ENCODE results near the gene FBXL7.

FBXL7 gene

DNA sequence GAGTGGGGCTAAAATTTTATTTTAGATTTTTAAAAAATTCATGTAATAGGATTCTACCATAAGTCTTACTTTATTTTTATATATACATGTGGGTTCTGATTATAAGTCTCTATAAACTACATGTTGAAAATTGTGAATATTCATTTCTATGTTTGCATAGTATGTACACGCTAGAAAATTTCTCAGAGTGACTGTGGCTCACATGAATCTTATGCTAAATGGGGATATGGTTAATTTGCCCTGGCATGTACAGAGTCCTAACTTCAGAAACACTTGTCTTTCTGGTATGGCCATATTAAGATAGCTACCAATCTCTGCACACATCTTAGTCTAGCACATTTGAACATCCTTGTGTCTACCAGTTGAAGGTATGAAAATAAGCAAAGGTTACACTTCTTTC is 154.8 kb downstream of the FBXL7 start:
- no peak for DNase-seq (ENCODE audit: low spot score)
- no peak for FAIRE-seq

DNA sequence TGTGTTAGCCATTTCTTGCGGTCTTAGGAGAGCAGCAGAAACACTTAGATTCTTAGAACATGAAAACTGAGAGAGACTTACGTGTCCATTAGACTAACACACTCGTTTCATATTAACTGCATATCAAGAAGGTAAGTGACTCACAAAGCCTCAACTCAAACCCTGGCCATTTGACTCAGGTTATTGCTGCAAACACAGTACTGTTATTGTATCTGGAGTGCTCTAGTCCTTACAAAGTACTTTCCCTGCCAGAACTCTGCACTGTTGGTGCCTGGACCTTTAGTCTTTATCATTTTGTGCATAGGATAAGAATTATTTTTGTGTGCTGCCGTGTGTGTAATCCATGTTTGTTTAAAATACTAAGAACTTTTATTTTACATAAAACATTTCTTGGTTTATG is 155.7 kb downstream of the FBXL7 start:
- no peak for DNase-seq (ENCODE audit: low spot score)

DNA sequence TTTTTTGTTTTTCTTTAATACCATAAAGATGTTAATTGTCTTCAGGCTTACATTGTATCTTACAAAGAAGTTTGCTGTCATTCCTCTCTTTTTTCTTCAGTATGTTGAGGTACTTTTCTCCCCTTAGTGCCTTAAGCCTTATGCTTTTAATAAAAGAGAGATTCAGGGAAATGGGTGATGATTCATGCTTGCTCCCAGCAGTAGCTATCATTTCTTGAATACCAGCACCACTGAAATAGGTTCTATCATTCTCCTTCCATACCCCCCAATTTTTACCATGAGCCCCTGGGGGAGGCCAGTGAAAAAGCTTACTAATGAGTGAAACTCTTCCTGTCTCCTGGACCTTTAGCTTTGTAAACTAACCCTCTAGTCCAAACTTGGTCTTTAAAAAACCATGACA is 165.0 kb downstream of the FBXL7 start:
- FAIRE-seq: no peak

More for the DNA sequence above, 155.7 kb downstream of the FBXL7 start:
- no peak for FAIRE-seq

DNA sequence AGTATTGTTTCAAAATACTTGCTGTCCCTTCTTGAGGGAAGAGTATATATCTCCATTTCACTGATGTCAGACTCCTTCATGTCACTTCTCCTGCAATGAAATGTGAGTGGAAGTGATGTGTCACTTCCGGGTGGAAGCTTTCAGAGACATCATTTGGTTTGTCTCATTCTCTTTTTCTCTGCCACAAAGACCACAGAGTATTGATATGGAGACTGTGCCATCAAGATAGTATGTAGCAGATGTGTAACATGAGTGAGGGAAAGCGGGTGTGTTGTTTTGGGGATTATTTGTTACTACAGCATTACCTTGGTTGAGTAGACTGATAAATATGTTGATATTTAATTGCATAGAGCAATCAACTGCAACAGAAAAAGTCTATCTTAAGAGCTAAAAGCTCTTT is 169.8 kb downstream of the FBXL7 start:
- FAIRE-seq: no peak

More for the DNA sequence above, 165.0 kb downstream of the FBXL7 start:
- DNase-seq (ENCODE audit: low spot score): no peak

DNA sequence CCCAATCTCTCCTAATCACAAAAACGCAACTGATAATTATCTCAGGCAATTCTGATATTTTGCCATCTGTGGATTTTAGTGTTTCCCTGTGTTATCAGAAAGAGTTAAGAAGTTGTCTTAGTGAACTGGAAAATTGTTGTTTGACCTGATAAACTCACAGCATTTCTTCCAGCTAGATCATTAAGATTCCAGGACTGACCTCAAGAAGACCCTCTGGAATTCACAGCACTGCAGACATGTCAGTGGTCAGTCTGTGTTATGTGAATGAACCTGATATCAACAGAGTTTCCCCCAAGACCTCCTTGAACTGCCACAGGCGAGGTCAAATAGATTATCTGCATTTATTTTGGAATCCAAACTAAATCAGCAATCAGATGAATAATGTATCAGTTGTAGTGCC is 174.7 kb downstream of the FBXL7 start:
- FAIRE-seq (no peak), DNase-seq (ENCODE audit: low spot score) (no peak)

More for the DNA sequence above, 169.8 kb downstream of the FBXL7 start:
- DNase-seq (ENCODE audit: low spot score): no peak

DNA sequence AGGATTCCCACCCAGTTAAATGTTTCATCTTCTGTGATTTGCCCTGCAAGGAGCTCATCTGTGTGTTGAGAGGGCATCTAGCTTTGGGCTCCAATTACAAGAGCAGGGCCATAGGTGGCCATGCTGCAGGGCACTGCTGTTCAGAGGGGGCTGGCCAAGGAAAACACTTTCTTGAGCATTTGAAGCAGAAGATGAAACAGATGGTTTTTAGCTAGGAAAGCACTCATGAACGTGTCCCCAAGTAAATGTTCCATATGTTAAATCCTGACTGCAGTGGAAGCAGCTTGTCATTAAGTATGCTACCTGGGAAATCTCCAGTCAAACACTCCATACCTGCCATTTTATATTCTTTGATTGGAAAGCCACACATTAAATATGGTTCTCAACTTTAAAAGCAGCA is 176.6 kb downstream of the FBXL7 start:
- FAIRE-seq (no peak), DNase-seq (ENCODE audit: low spot score) (no peak)

DNA sequence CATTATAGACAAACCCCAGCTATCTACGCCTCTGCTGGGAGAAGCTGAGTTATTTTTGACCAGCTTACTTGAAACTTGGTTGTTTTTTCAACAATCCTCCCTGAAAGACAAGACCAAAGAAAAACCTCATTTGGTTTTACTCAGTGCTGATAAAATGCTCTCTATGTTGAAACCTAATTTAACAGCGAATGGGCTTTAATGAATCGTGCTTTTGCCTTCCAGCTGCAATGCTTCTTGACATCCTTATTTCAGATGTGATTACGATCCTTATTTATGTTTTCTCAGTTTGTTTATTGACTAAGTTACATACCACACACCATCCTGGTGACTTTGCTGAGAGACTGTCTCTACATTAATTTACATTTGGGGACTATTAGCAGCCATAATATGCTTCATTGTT is 179.2 kb downstream of the FBXL7 start:
- no peak for FAIRE-seq

DNA sequence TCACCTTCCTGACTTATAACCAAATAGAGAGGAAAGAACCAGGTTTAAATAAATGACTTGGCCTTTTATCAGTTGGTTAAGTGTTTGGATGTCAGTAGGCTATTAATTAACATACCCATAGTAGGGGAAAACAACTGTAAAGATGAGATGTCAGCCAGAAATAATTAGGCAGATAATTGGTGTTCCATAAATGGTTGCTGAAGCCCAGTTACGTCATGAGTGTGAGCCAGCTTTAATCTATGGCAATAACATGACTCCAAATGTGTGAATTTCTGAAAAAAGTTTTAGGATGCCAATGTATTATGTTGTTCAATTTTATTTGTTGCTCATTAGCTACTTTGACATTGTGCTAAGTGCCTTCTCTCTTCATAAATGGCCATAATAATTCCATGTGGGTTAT is 180.5 kb downstream of the FBXL7 start:
- FAIRE-seq: no peak

More for the DNA sequence above, 179.2 kb downstream of the FBXL7 start:
- no peak for DNase-seq (ENCODE audit: low spot score)

DNA sequence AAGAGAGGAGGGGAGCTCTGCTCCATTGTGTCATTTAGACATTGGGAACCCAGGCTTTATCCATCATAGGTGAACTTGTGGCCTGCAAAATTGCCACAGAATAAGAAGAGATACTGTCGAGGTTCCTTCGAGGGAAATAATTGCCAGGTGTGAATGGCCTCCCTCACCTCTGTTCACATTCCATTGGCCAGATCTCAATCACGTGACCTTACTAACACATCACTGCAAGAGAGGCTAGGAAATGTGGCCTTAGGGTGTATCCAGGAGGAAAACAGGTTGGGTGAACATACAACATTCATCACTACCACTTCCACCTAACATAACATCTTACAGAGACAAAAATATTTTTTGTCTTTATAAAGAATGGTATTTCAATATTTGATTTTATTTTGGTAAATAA is 182.1 kb downstream of the FBXL7 start:
- DNase-seq (ENCODE audit: low spot score): no peak

More for the DNA sequence above, 180.5 kb downstream of the FBXL7 start:
- DNase-seq (ENCODE audit: low spot score): no peak

DNA sequence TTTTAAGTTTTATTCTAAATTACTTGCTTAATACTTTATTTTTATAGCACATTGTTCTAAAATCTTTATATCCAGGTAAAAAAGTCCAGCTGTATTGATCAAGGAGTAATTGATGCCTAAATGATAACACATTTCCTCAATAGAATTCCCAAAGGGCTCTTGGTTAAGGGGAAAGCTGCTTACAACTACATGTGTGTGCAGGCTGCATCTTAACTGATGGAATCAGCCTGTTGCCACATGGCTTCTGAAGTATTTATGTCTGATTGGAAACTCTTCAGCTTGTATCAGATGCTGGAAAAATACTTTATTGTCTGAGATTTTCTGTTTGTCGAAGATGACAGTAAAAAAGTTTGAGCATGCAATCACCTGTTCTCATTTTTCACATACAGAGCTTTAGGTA is 182.6 kb downstream of the FBXL7 start:
- DNase-seq (ENCODE audit: low spot score): no peak

More for the DNA sequence above, 182.1 kb downstream of the FBXL7 start:
- no peak for FAIRE-seq

DNA sequence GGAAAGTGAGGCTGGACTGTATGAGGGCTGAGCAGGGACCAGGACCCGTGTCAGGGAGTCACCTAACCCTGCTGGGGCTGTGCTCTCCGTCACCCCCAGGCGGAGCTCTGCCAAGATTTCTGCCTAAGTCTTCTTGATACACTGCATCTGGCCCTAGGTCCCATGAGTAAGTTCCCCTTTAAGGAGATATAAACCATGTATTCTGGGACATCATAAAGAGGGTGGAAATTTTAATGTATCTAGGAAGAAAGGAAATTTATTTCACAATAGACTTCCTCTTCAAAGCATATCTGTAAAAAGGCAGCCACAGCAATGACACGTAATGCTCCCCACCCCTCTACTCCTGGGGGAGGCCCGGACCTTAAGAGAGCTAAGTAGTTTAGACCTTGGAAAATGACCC is 183.4 kb downstream of the FBXL7 start:
- DNase-seq (ENCODE audit: low spot score): no peak
- FAIRE-seq: no peak

More for the DNA sequence above, 182.6 kb downstream of the FBXL7 start:
- FAIRE-seq: no peak

DNA sequence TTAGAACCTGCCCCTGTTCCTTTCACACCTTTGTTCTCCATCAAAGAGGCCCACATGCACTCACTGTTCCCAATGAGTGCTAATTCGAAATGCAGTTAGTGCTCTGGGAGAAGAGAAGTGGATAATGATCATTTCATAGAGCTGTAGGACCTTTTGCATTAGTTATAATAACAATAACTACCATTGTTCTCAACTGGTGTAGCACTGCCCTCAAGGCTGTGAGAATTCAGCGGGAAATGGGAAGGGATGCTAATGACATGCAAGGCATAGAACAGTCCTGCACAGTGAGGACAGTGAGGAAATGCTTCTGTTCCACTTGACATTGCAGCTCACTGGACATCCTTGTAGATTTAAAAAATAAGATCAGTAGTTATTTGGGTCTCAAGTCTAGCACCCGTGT is 187.4 kb downstream of the FBXL7 start:
- peak; percentile 23 for FAIRE-seq
- DNase-seq (ENCODE audit: low spot score): no peak

DNA sequence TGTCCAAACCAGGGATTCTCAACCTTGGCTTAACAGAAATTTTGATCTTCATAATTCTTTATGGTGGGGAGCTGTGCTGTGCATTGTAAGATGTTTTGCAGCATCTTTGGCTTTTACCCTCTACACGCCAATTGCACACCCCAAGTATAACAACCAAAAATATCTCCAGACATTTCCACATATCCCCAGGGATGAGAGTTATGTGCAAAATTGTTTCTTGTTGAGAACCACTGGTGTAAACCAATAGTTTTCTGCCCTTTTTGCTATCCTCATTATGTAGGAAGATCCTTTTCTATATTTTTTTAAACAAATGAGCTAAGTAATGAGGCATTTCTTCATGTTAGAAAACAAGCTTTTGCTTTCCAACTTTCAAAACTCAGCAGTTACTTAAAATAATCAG is 189.9 kb downstream of the FBXL7 start:
- DNase-seq (ENCODE audit: low spot score) (no peak), FAIRE-seq (no peak)

DNA sequence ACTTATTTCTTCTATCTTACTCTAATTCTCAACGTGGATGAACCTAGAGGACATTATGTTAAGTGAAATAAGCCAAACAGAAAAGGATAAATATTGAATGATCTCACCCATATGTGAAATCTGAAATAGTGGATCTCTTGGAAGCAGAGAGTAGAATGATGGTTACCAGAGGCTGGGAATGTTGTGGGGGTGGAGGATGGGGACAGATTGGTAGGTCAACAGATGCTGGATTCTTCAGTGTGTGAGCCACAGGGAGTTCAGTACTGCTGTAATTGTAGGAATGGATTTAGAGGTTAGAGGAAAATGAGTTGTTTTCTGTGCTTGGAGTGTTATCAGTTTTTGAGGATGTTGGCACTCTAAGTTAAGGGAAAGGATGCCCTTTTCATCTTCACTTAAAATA is 190.6 kb downstream of the FBXL7 start:
- DNase-seq (ENCODE audit: low spot score) (no peak), FAIRE-seq (no peak)

DNA sequence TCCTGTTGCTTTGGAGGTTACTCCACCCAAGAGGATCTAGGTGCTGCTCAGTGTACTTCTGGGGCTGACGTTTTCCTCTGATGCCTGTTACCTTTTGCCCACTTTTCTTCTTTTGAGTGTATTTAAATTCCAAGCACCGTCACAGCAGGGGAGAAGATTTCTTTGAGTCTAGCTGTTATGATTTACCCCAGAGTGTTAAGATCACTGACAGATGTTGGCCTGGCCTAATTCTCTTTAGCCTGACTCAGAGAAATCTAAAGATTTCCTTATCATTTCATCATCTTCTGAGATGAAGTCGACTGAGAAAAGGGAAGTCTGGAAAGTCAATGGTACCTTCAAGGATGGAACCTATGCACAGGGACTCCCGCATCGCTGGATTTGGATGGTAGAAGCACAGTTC is 191.5 kb downstream of the FBXL7 start:
- FAIRE-seq (no peak), DNase-seq (ENCODE audit: low spot score) (no peak)

DNA sequence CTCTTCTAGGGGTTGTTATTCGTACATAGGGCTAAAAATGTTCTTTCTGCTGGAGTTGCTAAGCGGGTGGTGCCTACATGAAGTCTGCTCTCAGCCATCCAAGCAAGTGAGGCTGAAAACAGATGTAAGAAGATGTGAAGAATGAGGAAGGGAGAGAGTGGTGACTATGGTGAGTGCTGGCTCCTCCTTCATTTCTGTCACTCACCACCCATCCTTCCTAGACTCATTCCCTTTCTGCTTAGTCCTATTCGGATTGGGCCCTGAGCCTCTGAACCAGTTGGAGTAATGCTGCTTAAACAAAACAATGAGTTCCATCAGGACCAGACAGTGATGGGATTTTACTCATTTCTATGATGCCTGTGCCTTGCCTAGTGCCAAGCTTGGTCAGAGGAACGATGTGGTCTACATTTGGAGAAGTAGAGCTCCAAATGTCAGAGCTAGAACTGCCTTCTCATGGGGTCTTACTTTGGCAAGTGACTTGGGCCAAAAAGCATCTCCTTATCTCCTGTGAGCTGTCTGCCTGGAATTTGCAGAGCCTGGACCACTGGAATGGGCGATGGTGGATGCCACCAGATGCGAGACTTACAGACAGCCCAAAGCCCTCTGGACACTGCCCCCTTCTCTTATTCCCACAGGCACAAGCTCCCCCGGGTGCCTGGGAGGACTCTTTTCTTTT is 192.9 kb downstream of the FBXL7 start:
- FAIRE-seq (no peak), DNase-seq (ENCODE audit: low spot score) (no peak)

DNA sequence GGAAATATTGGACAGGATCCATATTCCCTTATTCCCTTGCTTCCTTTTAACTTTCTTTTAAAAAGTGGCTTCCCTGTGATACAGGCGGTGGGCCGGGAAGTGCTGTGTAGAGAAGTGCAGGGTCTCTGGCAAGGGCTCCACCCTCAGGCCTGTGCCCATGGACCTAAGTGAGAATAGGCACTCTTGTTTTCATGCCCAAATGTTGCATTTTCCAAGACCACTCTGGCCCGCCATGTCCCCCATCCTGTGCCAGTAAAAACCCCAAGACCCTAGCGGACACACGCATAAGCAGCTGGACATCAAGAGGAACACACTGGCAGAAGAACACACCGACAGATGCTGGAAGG is 193.4 kb downstream of the FBXL7 start:
- no peak for FAIRE-seq
- no peak for DNase-seq (ENCODE audit: low spot score)

DNA sequence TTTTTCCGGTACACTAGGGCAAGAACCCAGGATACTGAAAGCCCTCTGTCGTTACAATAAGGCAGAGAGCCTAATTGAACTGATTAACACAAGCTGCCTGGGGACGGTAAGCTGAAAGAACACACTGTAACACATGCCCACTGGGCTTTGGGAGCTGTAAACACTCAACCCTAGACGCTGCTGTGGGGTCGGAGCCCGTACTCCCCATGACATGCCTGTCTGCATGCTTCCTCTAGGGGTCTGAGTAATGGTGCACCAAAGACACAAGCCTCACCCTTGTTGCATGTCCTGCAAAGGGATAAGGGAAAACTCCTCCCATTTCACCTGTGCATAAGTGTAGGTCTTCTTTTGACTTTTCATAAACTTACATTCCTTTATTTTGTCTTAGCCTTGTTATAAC is 194.0 kb downstream of the FBXL7 start:
- FAIRE-seq (peak; percentile 35), DNase-seq (ENCODE audit: low spot score) (no peak)

DNA sequence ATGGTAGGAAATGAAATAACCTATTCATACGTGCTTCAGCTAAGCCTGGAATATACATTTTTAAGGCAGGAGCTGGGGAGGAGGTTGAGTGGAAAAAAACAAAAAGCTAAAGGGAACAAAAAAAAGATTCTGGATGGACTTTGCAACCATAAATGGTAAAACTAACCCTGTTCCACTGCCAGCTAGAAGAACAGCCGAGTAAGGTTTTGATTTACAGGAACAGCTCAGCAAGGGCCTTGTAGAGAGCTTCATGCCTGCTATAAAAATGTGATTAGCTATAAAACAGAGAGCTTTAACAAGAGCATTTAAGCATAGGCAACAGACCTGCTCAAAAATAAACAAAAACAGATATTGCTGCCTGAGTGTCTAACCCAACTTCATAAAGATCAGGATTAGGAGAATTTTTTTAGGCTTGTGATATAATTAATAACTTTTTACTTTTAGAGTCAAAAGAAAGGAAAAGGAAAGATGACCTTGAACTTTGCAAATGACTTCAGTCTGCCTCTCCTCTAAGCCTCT is 194.8 kb downstream of the FBXL7 start:
- FAIRE-seq: no peak
- DNase-seq (ENCODE audit: low spot score): no peak

DNA sequence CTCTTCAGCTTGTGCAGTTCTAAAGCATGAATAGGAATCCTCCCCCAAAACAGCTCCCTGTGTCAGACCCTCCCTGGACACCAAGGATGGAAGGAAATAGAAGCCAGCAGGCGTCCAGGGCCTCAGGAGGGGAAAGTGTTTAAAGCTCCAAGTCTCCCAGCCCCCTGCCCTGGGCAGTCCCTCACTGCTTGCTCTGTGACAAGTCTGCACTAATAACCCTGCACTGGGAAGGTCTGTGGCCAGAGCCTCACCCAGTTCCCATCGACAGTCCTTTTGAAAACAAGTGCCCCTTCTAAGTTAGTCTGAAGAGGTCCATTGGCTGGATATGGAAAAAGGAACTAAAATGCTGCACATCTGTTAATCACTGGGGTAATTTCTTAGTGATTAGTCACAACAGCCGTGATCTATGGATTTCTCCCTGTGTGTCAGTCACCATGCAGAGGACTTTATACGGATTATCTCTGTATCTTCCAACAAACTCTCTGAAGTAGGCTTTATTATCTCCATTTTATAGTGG is 195.3 kb downstream of the FBXL7 start:
- no peak for FAIRE-seq
- no peak for DNase-seq (ENCODE audit: low spot score)

DNA sequence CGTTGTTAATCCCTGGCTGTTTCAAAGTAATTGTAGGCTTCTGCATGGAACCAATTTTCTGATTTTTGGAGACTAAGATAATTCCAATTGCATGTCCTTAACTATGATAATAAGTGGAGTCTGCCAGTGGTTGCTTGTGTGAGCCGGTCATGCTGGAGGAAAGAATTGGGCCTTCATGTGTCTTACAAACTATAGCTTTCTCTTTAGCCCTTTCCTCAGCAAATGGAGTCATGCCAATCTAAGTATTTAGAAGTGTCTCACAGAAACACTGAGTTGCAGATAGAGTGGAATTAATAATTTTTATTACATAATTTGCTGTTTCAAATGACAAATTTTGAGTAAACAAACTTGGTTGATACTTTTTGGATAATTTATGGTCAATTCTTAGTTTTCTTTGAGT is 200.4 kb downstream of the FBXL7 start:
- DNase-seq (ENCODE audit: low spot score) (no peak), FAIRE-seq (no peak)

DNA sequence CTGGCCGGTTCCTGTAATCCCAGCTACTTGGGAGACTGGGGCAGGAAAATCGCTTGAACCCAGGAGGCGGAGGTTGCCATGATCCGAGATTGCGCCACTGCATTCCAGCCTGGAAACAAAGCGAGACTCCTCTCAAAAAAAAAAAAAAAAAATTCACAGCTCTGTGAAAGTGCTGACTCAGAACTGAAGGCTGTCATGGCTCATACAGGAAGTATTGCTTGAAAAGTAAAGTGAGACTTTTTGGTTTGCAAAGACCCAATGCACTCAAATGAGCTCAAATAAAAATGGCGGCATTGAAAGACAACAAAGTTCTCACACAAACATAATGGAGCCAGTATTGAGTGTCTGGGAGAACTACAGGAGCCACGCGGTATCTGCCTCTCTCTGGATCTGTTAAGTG is 202.1 kb downstream of the FBXL7 start:
- DNase-seq (ENCODE audit: low spot score) (peak; percentile 53), FAIRE-seq (no peak)

DNA sequence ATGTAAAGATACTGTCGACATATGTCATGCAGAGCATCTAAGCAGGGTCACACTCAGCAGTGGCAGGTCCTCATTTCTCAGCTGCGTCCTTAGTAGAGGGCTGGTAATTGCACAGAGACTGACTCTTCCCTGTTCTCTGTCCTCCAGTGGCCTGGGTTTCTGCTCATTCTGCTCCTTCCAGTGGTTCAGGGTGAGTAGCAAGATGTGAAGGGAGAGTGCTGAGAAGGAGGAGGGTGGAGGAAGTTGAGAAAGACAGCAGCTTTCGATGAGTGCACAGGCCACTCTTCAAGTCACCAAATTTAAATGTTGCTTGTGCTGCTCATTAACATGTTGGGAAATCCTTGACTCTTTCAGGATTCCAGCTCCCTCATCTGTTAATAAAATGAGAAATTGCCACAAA is 203.9 kb downstream of the FBXL7 start:
- DNase-seq (ENCODE audit: low spot score): no peak
- no peak for FAIRE-seq
